PFSK-1 (cell line): ENCODE data around the gene EEFSEC.

Source experiments
- FOXP2 ChIP-seq: optimal IDR thresholded peaks from 2 replicates; pipeline ENCODE3; 2011; ENCODE audit warnings: borderline replicate concordance, control low read depth, inconsistent platforms; ENCODE audit not compliant: insufficient read depth; ENCODE audit errors: extremely low read length, extremely low read depth
- POLR2AphosphoS5 ChIP-seq: IDR thresholded peaks from 2 replicates; pipeline ENCODE4 v1.6.1; 2012; ENCODE audit warnings: low read depth, mild to moderate bottlenecking, control low read depth, low read length, moderate library complexity
- SIN3A ChIP-seq: IDR thresholded peaks from 2 replicates; pipeline ENCODE4 v1.6.1; 2012; ENCODE audit warnings: mild to moderate bottlenecking, low read length, moderate library complexity, borderline replicate concordance; ENCODE audit not compliant: insufficient read depth
- TAF1 ChIP-seq: IDR thresholded peaks from 2 replicates; pipeline ENCODE4 v1.6.1; 2012; ENCODE audit warnings: low read length, control low read depth, borderline replicate concordance; ENCODE audit not compliant: insufficient read depth
- TF ChIP-seq, protein P1 (sequence below), 2 experiments: IDR thresholded peaks; 2 replicates each; pipeline versions ENCODE4 v1.6.1 to v1.8.0; 2011 to 2012; ENCODE audit warnings: low read depth in 2 of 2, low read length in 2 of 2, control low read depth in 1 of 2, inconsistent platforms in 1 of 2, mild to moderate bottlenecking in 1 of 2, moderate library complexity in 1 of 2; ENCODE audit not compliant: insufficient read depth in 1 of 2

EEFSEC gene

DNA sequence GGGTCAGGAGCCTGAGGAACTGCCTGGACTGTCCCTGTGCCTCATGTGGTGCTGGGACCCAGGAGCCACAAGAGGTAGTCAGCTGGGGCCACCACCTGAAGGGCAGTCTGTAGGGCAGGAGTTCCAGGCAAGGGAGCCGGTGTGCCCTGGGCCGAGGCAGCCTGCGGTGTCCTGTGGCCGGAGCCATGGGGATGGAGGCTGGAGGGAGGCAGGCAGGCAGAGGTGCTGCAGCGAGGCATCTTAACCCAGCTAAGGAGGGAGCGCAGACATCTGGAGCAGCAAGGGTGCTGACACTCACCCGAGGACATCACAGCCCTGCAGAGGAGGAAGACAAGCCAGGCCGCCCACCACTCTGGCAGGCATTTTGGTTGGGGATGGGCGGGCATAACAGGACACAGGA, 235.7 kb downstream of the EEFSEC start:
- TF ChIP-seq, protein P1, sequence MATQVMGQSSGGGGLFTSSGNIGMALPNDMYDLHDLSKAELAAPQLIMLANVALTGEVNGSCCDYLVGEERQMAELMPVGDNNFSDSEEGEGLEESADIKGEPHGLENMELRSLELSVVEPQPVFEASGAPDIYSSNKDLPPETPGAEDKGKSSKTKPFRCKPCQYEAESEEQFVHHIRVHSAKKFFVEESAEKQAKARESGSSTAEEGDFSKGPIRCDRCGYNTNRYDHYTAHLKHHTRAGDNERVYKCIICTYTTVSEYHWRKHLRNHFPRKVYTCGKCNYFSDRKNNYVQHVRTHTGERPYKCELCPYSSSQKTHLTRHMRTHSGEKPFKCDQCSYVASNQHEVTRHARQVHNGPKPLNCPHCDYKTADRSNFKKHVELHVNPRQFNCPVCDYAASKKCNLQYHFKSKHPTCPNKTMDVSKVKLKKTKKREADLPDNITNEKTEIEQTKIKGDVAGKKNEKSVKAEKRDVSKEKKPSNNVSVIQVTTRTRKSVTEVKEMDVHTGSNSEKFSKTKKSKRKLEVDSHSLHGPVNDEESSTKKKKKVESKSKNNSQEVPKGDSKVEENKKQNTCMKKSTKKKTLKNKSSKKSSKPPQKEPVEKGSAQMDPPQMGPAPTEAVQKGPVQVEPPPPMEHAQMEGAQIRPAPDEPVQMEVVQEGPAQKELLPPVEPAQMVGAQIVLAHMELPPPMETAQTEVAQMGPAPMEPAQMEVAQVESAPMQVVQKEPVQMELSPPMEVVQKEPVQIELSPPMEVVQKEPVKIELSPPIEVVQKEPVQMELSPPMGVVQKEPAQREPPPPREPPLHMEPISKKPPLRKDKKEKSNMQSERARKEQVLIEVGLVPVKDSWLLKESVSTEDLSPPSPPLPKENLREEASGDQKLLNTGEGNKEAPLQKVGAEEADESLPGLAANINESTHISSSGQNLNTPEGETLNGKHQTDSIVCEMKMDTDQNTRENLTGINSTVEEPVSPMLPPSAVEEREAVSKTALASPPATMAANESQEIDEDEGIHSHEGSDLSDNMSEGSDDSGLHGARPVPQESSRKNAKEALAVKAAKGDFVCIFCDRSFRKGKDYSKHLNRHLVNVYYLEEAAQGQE (IDR thresholded peaks at IDR 0.05; ENCODE audit: insufficient read depth in 1 of 2, low read depth in 2 of 2, low read length in 2 of 2), result no peak
- TF ChIP-seq POLR2AphosphoS5 (no peak), TAF1 (no peak), SIN3A (no peak), FOXP2 (no peak)

DNA sequence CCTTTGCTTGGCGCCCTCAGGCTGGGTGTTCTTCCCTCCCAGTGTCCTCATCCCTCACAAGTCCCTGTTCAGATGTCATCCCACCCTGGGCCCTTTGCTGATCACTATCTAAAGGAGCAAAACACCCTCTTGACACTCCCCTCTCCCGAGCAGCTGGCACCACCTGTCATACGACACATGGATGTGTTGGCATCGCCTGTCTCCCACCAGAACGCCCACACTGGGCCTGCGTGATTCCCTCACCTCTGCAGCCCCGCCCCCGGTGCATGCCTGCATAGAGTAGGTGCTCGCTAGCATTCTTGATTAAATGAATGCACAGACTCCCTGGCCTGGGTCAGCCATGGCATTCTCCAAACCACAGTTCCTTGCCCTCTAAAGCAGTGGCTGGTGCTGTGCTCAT, 237.6 kb downstream of the EEFSEC start:
- TF ChIP-seq, protein P1 (IDR thresholded peaks at IDR 0.05; ENCODE audit: insufficient read depth in 1 of 2, low read depth in 2 of 2, low read length in 2 of 2), result no peak
- TF ChIP-seq SIN3A, result no peak
- no peak for TF ChIP-seq FOXP2
- no peak for TF ChIP-seq POLR2AphosphoS5
- TF ChIP-seq TAF1, result no peak

DNA sequence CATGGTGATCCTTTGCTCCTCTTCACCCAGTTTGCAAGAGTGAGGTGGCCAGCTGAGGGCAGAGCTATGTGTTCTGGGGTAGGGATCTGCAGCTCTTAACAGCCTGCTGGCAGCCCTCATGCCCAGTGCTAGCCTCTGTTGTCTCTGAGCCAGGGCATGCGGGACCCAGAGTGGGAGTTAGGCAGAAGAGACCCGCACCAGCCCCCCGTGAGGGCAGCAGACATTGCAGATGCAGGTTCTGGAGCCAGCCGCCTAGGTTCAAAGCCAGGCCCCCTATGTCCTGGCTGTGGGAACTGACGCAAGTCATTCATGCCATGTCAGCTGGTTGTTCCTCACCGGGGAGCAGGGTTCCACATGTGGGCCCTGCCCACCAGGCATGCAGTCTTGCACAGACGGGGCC, 238.7 kb downstream of the EEFSEC start:
- TF ChIP-seq, protein P1 (IDR thresholded peaks at IDR 0.05; ENCODE audit: insufficient read depth in 1 of 2, low read depth in 2 of 2, low read length in 2 of 2), result no peak
- TF ChIP-seq FOXP2 (no peak), POLR2AphosphoS5 (no peak), SIN3A (no peak), TAF1 (no peak)

DNA sequence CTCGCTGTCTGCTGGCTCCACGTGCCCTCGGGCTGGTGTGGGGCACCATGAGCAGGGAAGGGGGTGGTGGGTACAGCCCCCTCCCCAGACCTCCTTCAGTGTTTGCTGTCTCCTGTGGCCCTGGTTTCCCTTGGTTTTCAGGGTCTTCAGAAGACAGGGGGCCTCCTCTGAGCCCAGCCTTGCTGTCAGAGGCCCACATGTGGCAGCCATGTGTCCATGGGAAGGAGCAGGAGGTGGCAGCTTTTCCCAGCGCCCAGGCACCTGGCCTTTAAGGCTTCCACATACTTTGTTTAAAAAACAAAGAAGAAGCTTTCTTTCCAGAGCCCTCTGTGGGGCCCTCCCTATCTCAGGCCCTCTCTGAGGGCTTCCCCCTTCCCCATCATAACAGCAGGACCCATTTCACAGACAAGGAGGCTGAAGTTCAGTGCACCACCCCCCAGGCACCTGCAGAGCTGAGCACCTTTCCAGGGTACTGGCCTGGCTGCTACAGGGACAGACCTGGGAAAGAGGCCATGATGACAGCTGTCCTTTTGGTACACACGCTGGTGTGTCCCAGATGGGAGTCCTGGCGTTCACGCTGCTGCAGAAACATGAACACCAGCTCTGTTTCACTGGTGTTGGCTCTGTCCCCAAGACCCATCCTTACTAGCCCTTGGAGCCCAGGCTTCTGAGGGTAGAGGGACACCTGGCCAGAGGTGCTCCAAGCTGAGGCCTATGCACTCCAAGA, 239.7 kb downstream of the EEFSEC start:
- TF ChIP-seq SIN3A (no peak), TAF1 (no peak), POLR2AphosphoS5 (no peak), FOXP2 (no peak)
- TF ChIP-seq, protein P1 (IDR thresholded peaks at IDR 0.05; ENCODE audit: insufficient read depth in 1 of 2, low read depth in 2 of 2, low read length in 2 of 2), result no peak

DNA sequence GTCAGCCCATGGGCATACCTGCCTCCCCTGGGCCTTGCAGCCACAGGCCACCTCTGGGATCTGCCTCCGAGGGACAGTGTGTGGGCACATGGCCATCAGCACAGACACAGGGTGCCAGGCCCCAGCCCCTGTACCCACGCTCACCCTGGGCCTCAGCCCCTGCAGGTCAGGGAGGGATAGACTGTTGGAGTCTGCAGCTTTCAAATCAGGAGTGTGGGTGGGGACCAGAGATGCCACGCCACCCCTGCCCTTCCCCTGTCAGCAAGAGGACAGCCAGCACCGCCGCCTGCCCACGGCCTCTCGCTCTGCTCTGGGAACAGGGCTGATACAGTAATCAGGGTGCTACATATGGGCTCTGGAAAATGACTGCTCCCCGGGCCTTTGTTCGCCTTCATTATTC, 240.8 kb downstream of the EEFSEC start:
- no peak for TF ChIP-seq POLR2AphosphoS5
- TF ChIP-seq FOXP2, result no peak
- TF ChIP-seq, protein P1 (IDR thresholded peaks at IDR 0.05; ENCODE audit: insufficient read depth in 1 of 2, low read depth in 2 of 2, low read length in 2 of 2), result no peak
- no peak for TF ChIP-seq TAF1
